ENCODE results near the gene TEDC2. TPM values are rescaled to one million over a fixed set of nuclear protein-coding genes. Genes with fewer than 3 reads are reported as not detected.

The TEDC2 gene
- total RNA-seq, 4 donors from 2014 or later = 0.33 to 0.91 TPM; not detected in 2

DNA sequence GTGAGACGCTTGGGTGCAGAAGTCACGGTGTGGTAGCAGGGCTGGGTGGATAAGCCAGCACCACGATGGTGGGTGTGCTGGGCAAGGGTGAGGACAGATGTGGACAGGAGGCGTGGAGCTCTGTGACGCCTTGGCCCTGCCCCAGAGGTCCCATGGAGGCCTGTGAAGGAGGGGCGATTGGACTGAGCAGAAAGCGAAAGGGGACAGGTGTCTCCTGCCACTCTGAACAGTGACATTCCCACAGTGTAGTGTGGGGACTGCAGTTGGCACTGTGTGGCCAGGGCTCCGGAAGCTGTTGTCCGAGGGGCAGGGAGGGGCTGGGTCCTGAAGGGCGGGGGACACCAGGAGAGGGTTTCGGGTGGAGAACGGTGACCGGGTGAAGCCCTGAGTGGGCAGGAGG lies 22.3 kb downstream of the TEDC2 start:
- Histone ChIP-seq H3K4me3 (no peak overlapping the region), H3K9me3 (no peaks in the 10 kb centered on the region), H3K27ac (peak overlapping the region; percentile 82 to 94 (median 86)), H3K4me1 (peaks cover 23 to 46% of the 10 kb centered on the region in 2 donors), H3K27me3 (no peaks in the 10 kb centered on the region), H3K36me3 (no peaks in the 10 kb centered on the region)
- in situ Hi-C loops (cut with MboI; ENCODE audit: low sequenced_read_pairs in 4 of 4) (loop anchor here in 1 of 4 donors (25.0 kb wide), 1 partner anchor 145 kb away; the partner anchor contains the start of gene ABCA3), intact Hi-C loops (cut with DNase I; ENCODE audit: low total_unique reads) (loop anchor here (1.0 to 10.0 kb wide), 3 partner anchors 15 to 140 kb away; partner anchors contain the start of genes ABCA3 and CCNF)
- ATAC-seq (no peak), DNase-seq (no peak)
- TF ChIP-seq POLR2A (IDR thresholded peaks at IDR 0.05) = no peak
- TF ChIP-seq CTCF (IDR thresholded peaks at IDR 0.05 in 4 of 5, conservative IDR thresholded peaks at IDR 0.05 in 1 of 5) = no peak

GRCh38 chr16:2482708-2483534 lies 23.0 kb downstream of the TEDC2 start:
- Histone ChIP-seq H3K9me3 (no peaks in the 10 kb centered on the region), H3K27me3 (no peaks in the 10 kb centered on the region), H3K36me3 (no peaks in the 10 kb centered on the region), H3K27ac (peak overlapping the region; percentile 82 to 94 (median 86)), H3K4me1 (peaks cover 23 to 53% of the 10 kb centered on the region in 2 donors), H3K4me3 (peak overlapping the region in 3 of 4 donors; percentile 26 to 37 (median 35))
- peak; percentile 89 to 92 for ATAC-seq
- TF ChIP-seq POLR2A (IDR thresholded peaks at IDR 0.05) = no peak
- in situ Hi-C loops (cut with MboI; ENCODE audit: low sequenced_read_pairs in 4 of 4) = loop anchor here in 1 of 4 donors (25.0 kb wide), 1 partner anchor 146 kb away; the partner anchor contains the start of gene ABCA3
- intact Hi-C loops (cut with DNase I; ENCODE audit: low total_unique reads) = loop anchor here (1.0 to 10.0 kb wide), 3 partner anchors 16 to 141 kb away; partner anchors contain the start of genes ABCA3 and CCNF
- DNase-seq = peak; percentile 53 to 83

- H3K27ac ChIP-seq = peak overlapping the region in 3 of 4 donors; percentile 82 to 94 (median 85)
- no peaks in the 10 kb centered on the region for H3K36me3 ChIP-seq
- intact Hi-C loops (cut with DNase I; ENCODE audit: low total_unique reads) (loop anchor here (5.0 to 10.0 kb wide), 2 partner anchors 59 to 142 kb away; partner anchors contain the start of genes ABCA3 and CCNF), in situ Hi-C loops (cut with MboI; ENCODE audit: low sequenced_read_pairs in 4 of 4) (loop anchor here in 1 of 4 donors (25.0 kb wide), 1 partner anchor 147 kb away; the partner anchor contains the start of gene ABCA3)
- ATAC-seq (no peak), DNase-seq (no peak)
- no peaks in the 10 kb centered on the region for H3K27me3 ChIP-seq
- peaks cover 23 to 53% of the 10 kb centered on the region in 2 donors for H3K4me1 ChIP-seq
- no peak overlapping the region for H3K4me3 ChIP-seq
- TF ChIP-seq CTCF (IDR thresholded peaks at IDR 0.05 in 4 of 5, conservative IDR thresholded peaks at IDR 0.05 in 1 of 5) = no peak
- TF ChIP-seq POLR2A (IDR thresholded peaks at IDR 0.05) = no peak
- H3K9me3 ChIP-seq = no peaks in the 10 kb centered on the region
Observed at GRCh38 chr16:2483939-2484897, 24.3 kb downstream of the TEDC2 start.

DNA sequence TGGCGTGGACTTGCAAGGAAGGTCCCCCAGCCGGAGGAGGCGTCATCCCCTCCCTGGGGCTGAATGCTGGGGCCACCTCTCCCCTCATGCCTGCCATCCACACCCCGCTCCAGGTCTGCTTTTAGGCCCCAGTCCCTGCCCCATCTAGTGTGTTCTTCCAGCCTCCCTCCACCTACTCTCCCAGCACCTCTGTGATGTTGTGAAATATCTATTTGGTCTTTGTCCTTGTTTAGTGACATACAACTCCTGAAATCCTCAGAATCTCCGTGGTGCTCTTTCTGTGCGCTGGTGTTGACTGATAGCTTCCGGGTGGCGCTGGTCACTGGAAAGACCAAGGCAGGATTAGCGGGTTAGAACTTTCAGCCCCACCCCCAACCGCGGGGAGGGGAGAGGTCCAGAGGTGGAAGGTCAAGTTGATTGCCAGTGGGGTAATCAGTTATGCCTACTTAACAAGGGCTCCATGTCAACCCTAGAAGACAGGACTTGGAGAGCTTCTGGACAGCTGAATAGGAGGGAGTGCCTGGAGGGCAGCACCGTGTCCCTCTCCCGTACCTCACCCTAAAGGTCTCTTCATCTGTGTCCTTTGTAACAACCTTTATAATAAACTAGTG lies 25.1 kb downstream of the TEDC2 start:
- Histone ChIP-seq H3K4me3 (no peak overlapping the region), H3K27me3 (no peaks in the 10 kb centered on the region), H3K4me1 (peaks cover 23 to 53% of the 10 kb centered on the region in 2 donors), H3K9me3 (no peaks in the 10 kb centered on the region), H3K36me3 (no peaks in the 10 kb centered on the region), H3K27ac (peak overlapping the region in 1 of 4 donors; percentile 21)
- TF ChIP-seq POLR2A (IDR thresholded peaks at IDR 0.05) (no peak), CTCF (IDR thresholded peaks at IDR 0.05 in 4 of 5, conservative IDR thresholded peaks at IDR 0.05 in 1 of 5) (no peak)
- DNase-seq (no peak), ATAC-seq (no peak)
- intact Hi-C loops (cut with DNase I; ENCODE audit: low total_unique reads) = loop anchor here (5.0 to 10.0 kb wide), 2 partner anchors 60 to 143 kb away; partner anchors contain the start of genes ABCA3 and CCNF
- in situ Hi-C loops (cut with MboI; ENCODE audit: low sequenced_read_pairs in 4 of 4) = loop anchor here in 1 of 4 donors (25.0 kb wide), 1 partner anchor 148 kb away; the partner anchor contains the start of gene ABCA3

Data from gastrocnemius medialis (tissue), 4 donors.